Endothelial cell of umbilical vein (primary cell): ENCODE measurements around the gene GLB1L2. TPM values are rescaled to one million over a fixed set of nuclear protein-coding genes. Genes with fewer than 3 reads are reported as not detected.

ENCODE experiments used
- BruUV-seq: library from RNA; stranded (reverse); fragments of 400-500 nt; replicated peaks from 2 replicates; lab custom pipeline; 2021; lab: Mats Ljungman, UMichigan
- CTCF ChIA-PET: fragments of 300-600, 350-600 bp; sonication (Branson Sonifier 250); formaldehyde crosslinking; loops from one replicate; lab custom pipeline; 2021; ENCODE audit warnings: antibody characterized with exemption, inconsistent platforms; lab: Charles Lee
- POLR2A ChIA-PET: fragments of 300-600, 350-600 bp; sonication (Branson Sonifier 250); formaldehyde crosslinking; loops from one replicate; lab custom pipeline; 2021; ENCODE audit warnings: antibody characterized with exemption, inconsistent platforms; lab: Charles Lee
- DNase-seq: peaks from one replicate; pipeline ENCODE4 v3.0.0-alpha.2; 2011; ENCODE audit warnings: low read depth, low spot score
- FAIRE-seq: peaks from 2 replicates; lab custom pipeline; 2011; peaks lifted over from hg19 to GRCh38; lab: Jason Lieb, UNC
- H2AFZ ChIP-seq: 2 replicates; pipeline ENCODE4 v1.6.0; 2012; ENCODE audit warnings: low read depth, low read length, control low read depth, inconsistent platforms
- H3K27ac ChIP-seq: 2 replicates; pipeline ENCODE4 v1.5.1; 2011; ENCODE audit warnings: low read depth, mild to moderate bottlenecking, control low read depth, low read length, moderate library complexity; ENCODE audit not compliant: insufficient read depth
- H3K27me3 ChIP-seq, 2 experiments: 2 replicates each; pipeline versions ENCODE4 v1.6.0 to v1.6.1; 2011; ENCODE audit warnings: low read length in 2 of 2, mixed read lengths in 1 of 2; ENCODE audit not compliant: control insufficient read depth in 2 of 2, insufficient read depth in 2 of 2
- H3K36me3 ChIP-seq, 2 experiments: 2 replicates in 1 of 2; 3 replicates in 1 of 2; pipeline ENCODE4 v1.5.1; 2011; ENCODE audit warnings: low read length in 2 of 2, mild to moderate bottlenecking in 1 of 2, moderate library complexity in 1 of 2; ENCODE audit not compliant: control insufficient read depth in 2 of 2, insufficient read depth in 2 of 2; ENCODE audit errors: extremely low read depth in 1 of 2
- H3K4me1 ChIP-seq: 3 replicates; pipeline ENCODE4 v1.5.1; 2011; ENCODE audit warnings: mild to moderate bottlenecking, low read length; ENCODE audit not compliant: control insufficient read depth, insufficient read depth; ENCODE audit errors: extremely low read depth
- H3K4me2 ChIP-seq: 2 replicates; pipeline ENCODE4 v1.6.1; 2011; ENCODE audit warnings: low read length, control low read depth, mixed read lengths; ENCODE audit not compliant: insufficient read depth
- H3K4me3 ChIP-seq, 3 experiments: fragments of 200-600 bp in 1 of 3; sonication (generic), shearing (Covaris generic) in 1 of 3; replicated peaks in 1 of 3; 2 replicates each; pipeline ENCODE4 v1.5.1; 2011 to 2016; ENCODE audit warnings: control low read depth in 3 of 3, low read length in 3 of 3, mild to moderate bottlenecking in 2 of 3, inconsistent platforms in 1 of 3, low read depth in 1 of 3, moderate library complexity in 1 of 3; ENCODE audit not compliant: insufficient read depth in 1 of 3
- H3K79me2 ChIP-seq: 2 replicates; pipeline ENCODE4 v1.6.0; 2012; ENCODE audit warnings: low read length, inconsistent platforms; ENCODE audit not compliant: control insufficient read depth, insufficient read depth
- H3K9ac ChIP-seq: replicated peaks from 2 replicates; pipeline ENCODE3; 2011; ENCODE audit warnings: low read length, control low read depth; ENCODE audit not compliant: insufficient read depth; ENCODE audit errors: extremely low read depth
- H3K9me1 ChIP-seq: replicated peaks from 3 replicates; pipeline ENCODE4 v1.6.0; 2011; ENCODE audit warnings: mild to moderate bottlenecking, low read length; ENCODE audit not compliant: control insufficient read depth, insufficient read depth; ENCODE audit errors: extremely low read depth
- H3K9me3 ChIP-seq: replicated peaks from 2 replicates; pipeline ENCODE4 v1.5.1; 2012; ENCODE audit warnings: low read length, inconsistent platforms; ENCODE audit not compliant: control insufficient read depth, insufficient read depth
- H4K20me1 ChIP-seq: replicated peaks from 2 replicates; pipeline ENCODE3; 2011; ENCODE audit warnings: mild to moderate bottlenecking, low read length; ENCODE audit not compliant: control insufficient read depth, insufficient read depth; ENCODE audit errors: extremely low read depth
- EZH2 ChIP-seq: IDR thresholded peaks from 2 replicates; pipeline ENCODE4 v1.6.1; 2012; ENCODE audit warnings: borderline replicate concordance, low read depth, mild to moderate bottlenecking, moderate library complexity, low read length, inconsistent platforms; ENCODE audit not compliant: severe bottlenecking
- FOS ChIP-seq: IDR thresholded peaks from 2 replicates; pipeline ENCODE4 v1.6.1; 2011; ENCODE audit warnings: mild to moderate bottlenecking, low read length, moderate library complexity, borderline replicate concordance; ENCODE audit not compliant: insufficient read depth
- GATA2 ChIP-seq: IDR thresholded peaks from 2 replicates; pipeline ENCODE4 v1.7.0; 2011; ENCODE audit warnings: low read depth, mild to moderate bottlenecking, moderate library complexity, mixed read lengths, low read length; ENCODE audit not compliant: insufficient read length, insufficient read depth
- JUN ChIP-seq: IDR thresholded peaks from 2 replicates; pipeline ENCODE4 v1.6.1; 2011; ENCODE audit warnings: borderline replicate concordance, low read depth; ENCODE audit not compliant: insufficient read length, insufficient read depth
- MYC ChIP-seq: IDR thresholded peaks from one replicate; pipeline ENCODE4 v1.6.1; 2011; ENCODE audit warnings: mild to moderate bottlenecking, low read depth, low read length
- POLR2A ChIP-seq: IDR thresholded peaks from 2 replicates; pipeline ENCODE4 v1.6.1; 2012; ENCODE audit warnings: low read depth, mild to moderate bottlenecking, control low read depth, low read length
- POLR2AphosphoS5 ChIP-seq: IDR thresholded peaks from 2 replicates; pipeline ENCODE4 v1.6.1; 2012; ENCODE audit warnings: low read depth, mild to moderate bottlenecking, control low read depth, low read length, moderate library complexity; ENCODE audit not compliant: insufficient read depth
- dilution Hi-C: fragments of 300-500 bp; cut with MboI; formaldehyde crosslinking; loops from one replicate; pipeline ENCODE4 v1.15.0; 2019; ENCODE audit warnings: low sequenced_read_pairs; ENCODE audit not compliant: extremely low pct_ligation_motif_present
- intact Hi-C: fragments of 100-400 bp; cut with micrococcal nuclease; formaldehyde crosslinking; loops from one replicate; pipeline ENCODE4 v1.10.0; 2022
- polyA plus RNA-seq, 4 experiments: library from polyadenylated mRNA; depleted of rRNA in 3 of 4; stranded (reverse) in 3 of 4; unstranded in 1 of 4; fragments of >200 nt; gene quantifications; 2 replicates each; pipeline versions ENCODE4 v1.2.1 to v1.2.3, GENCODE V29; 2011 to 2012; ENCODE audit warnings: missing spikeins in 1 of 4
- total RNA-seq: library from RNA; stranded (reverse); gene quantifications from 2 replicates; pipeline ENCODE4 v1.2.3, GENCODE V29; 2021
- TF ChIP-seq, protein P1 (sequence below): IDR thresholded peaks from 2 replicates; pipeline ENCODE4 v1.6.1; 2011; ENCODE audit not compliant: insufficient read depth, insufficient read length
- TF ChIP-seq, protein P2 (sequence below), 2 donors: IDR thresholded peaks; 1 replicate in 1 of 2; 2 replicates in 1 of 2; pipeline ENCODE4 v1.5.1; 2011; ENCODE audit warnings: low read length in 2 of 2, mild to moderate bottlenecking in 2 of 2, moderate library complexity in 2 of 2, control low read depth in 1 of 2, inconsistent platforms in 1 of 2, low read depth in 1 of 2; ENCODE audit not compliant: insufficient read depth in 1 of 2; ENCODE audit errors: extremely low read depth in 1 of 2

Gene GLB1L2
- total and polyA plus RNA-seq, 2 donors (not counting 3 experiments of a cell fraction or from before 2014, with no cell fraction given): 0.55 to 0.59 TPM

DNA sequence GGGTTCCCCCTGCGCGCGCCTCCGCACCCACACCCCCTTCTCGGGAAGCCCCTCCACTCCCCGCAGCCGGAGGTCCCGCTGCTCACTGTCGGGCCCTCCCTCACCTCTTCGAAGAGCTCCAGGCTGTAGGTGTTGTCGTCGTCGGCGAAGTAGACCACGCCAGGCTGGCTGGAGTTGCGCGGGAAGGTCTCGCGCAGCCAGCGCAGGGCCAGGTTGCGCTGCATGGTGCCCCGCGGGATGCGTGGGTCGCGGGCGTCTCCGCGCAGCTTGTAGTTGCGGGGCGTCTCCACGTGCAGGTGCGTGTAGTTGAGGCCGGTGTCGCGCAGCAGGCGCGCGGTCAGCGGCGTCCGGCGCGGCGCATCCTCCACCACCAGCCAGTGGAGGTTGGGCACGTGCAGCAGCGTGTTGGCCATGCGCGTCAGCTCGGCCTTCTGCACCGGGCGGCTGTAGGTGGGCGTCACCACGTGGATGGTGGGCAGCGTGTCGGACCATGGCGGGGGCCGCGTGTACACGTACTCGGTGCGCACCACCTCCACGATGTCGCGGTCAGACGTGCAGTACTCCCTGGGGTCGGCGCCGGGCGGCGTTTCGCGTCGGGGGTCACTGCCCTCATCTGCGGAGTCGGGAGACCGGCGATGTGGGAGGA, 51.9 kb downstream of the GLB1L2 start:
- no peak overlapping the region for H2AFZ ChIP-seq
- no peaks in the 10 kb centered on the region for H3K4me1 ChIP-seq
- FAIRE-seq: no peak
- H3K9me3 ChIP-seq: no peaks in the 10 kb centered on the region
- POLR2A ChIA-PET: no interaction called here
- H3K27ac ChIP-seq: no peak overlapping the region
- no peaks in the 10 kb centered on the region for H3K9me1 ChIP-seq
- no TSS peak for BruUV-seq
- no peaks in the 10 kb centered on the region for H3K36me3 ChIP-seq
- no peak overlapping the region for H3K4me2 ChIP-seq
- intact Hi-C loops: no loop called here
- CTCF ChIA-PET: no interaction called here
- H3K9ac ChIP-seq: no peak overlapping the region
- no peaks in the 10 kb centered on the region for H3K79me2 ChIP-seq
- no peak for DNase-seq
- TF ChIP-seq POLR2AphosphoS5: no peak
- TF ChIP-seq, protein P1, sequence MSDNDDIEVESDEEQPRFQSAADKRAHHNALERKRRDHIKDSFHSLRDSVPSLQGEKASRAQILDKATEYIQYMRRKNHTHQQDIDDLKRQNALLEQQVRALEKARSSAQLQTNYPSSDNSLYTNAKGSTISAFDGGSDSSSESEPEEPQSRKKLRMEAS: no peak
- TF ChIP-seq GATA2: no peak
- TF ChIP-seq POLR2A: no peak
- TF ChIP-seq MYC: no peak
- no peak for TF ChIP-seq FOS
- TF ChIP-seq JUN: no peak
- TF ChIP-seq, protein P2, sequence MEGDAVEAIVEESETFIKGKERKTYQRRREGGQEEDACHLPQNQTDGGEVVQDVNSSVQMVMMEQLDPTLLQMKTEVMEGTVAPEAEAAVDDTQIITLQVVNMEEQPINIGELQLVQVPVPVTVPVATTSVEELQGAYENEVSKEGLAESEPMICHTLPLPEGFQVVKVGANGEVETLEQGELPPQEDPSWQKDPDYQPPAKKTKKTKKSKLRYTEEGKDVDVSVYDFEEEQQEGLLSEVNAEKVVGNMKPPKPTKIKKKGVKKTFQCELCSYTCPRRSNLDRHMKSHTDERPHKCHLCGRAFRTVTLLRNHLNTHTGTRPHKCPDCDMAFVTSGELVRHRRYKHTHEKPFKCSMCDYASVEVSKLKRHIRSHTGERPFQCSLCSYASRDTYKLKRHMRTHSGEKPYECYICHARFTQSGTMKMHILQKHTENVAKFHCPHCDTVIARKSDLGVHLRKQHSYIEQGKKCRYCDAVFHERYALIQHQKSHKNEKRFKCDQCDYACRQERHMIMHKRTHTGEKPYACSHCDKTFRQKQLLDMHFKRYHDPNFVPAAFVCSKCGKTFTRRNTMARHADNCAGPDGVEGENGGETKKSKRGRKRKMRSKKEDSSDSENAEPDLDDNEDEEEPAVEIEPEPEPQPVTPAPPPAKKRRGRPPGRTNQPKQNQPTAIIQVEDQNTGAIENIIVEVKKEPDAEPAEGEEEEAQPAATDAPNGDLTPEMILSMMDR (IDR thresholded peaks at IDR 0.05; ENCODE audit: extremely low read depth in 1 of 2, insufficient read depth in 1 of 2, low read depth in 1 of 2, low read length in 2 of 2): no peak
- no peak for TF ChIP-seq EZH2
- dilution Hi-C loops: no loop called here
- no peaks in the 10 kb centered on the region for H4K20me1 ChIP-seq
- H3K4me3 ChIP-seq: no peak overlapping the region
- no peaks in the 10 kb centered on the region for H3K27me3 ChIP-seq
